Natural killer cell treated with Interleukin-12 subunit alpha and Interleukin-12 subunit beta and Interleukin-15 and Interleukin-18, amount 100 ng/mL, for 72 hours (primary cell): ENCODE measurements around the gene ISG20. TPM values are rescaled to one million over a fixed set of nuclear protein-coding genes. Genes with fewer than 3 reads are reported as not detected.

Source experiments
- ATAC-seq, 2 donors: fragments of 150-1000 bp; cut with Tn5 transposase in 1 of 2; sonication (Bioruptor Pico), chemical (Tn5 transposase) in 1 of 2; 2 replicates each; pipeline ENCODE4 v1.10.0; 2021
- DNase-seq: peaks from one replicate; pipeline ENCODE4 v3.0.0; 2022; ENCODE audit warnings: low spot score
- H3K27ac Mint-ChIP-seq, 2 donors: 1 replicate in 1 of 2; 2 replicates in 1 of 2; pipeline ENCODE4 v1.8.0; 2022; ENCODE audit warnings: mixed read lengths in 2 of 2, mild to moderate bottlenecking in 1 of 2, moderate library complexity in 1 of 2
- H3K27me3 Mint-ChIP-seq, 2 donors: 1 replicate in 1 of 2; 2 replicates in 1 of 2; pipeline ENCODE4 v1.8.0; 2022; ENCODE audit warnings: mixed read lengths in 2 of 2
- H3K36me3 Mint-ChIP-seq: one replicate; pipeline ENCODE4 v1.8.0; 2022; ENCODE audit warnings: mixed read lengths
- H3K4me1 Mint-ChIP-seq, 2 donors: 1 replicate in 1 of 2; 2 replicates in 1 of 2; pipeline ENCODE4 v1.8.0; 2022; ENCODE audit warnings: low read depth in 2 of 2, mixed read lengths in 2 of 2, mild to moderate bottlenecking in 1 of 2
- H3K4me3 Mint-ChIP-seq: one replicate; pipeline ENCODE4 v1.8.0; 2022; ENCODE audit warnings: mixed read lengths
- H3K9me3 Mint-ChIP-seq: 2 replicates; pipeline ENCODE4 v1.8.0; 2022; ENCODE audit warnings: mixed read lengths
- total RNA-seq, 2 donors: library from RNA; stranded (reverse); gene quantifications; one replicate each; pipeline ENCODE4 v1.2.3, GENCODE V29; 2022

ISG20 gene
- total RNA-seq = 10 to 100 TPM; 21.8 to 30.2 TPM

- no peaks in the 10 kb centered on the region for H3K9me3 Mint-ChIP-seq
- ATAC-seq = peak; percentile 93 to 94
- H3K27ac Mint-ChIP-seq = peak within 1 kb of the TSS; percentile 90 to 95
- peaks cover 63 to 66% of the 10 kb centered on the region in 2 donors for H3K4me1 Mint-ChIP-seq
- H3K27me3 Mint-ChIP-seq = no peaks in the 10 kb centered on the region
- H3K4me3 Mint-ChIP-seq = peak within 1 kb of the TSS; percentile 93
- H3K36me3 Mint-ChIP-seq = no peaks in the 10 kb centered on the region
- peak; percentile 96 for DNase-seq
Observed at GRCh38 chr15:88638626-88639372, at the start of gene ISG20. ISG20 (plus strand) TSS chr15:88639016; CDS start chr15:88639367, 351 bp downstream.

GRCh38 chr15:88590759-88591158 lies 48.1 kb upstream of the ISG20 start:
- H3K27me3 Mint-ChIP-seq = peaks cover 18 to 24% of the 10 kb centered on the region in 2 donors
- no peaks in the 10 kb centered on the region for H3K9me3 Mint-ChIP-seq
- no peak overlapping the region for H3K27ac Mint-ChIP-seq
- H3K36me3 Mint-ChIP-seq = no peaks in the 10 kb centered on the region
- DNase-seq = no peak
- ATAC-seq = no peak
- no peak overlapping the region for H3K4me3 Mint-ChIP-seq
- H3K4me1 Mint-ChIP-seq = no peaks in the 10 kb centered on the region

DNA sequence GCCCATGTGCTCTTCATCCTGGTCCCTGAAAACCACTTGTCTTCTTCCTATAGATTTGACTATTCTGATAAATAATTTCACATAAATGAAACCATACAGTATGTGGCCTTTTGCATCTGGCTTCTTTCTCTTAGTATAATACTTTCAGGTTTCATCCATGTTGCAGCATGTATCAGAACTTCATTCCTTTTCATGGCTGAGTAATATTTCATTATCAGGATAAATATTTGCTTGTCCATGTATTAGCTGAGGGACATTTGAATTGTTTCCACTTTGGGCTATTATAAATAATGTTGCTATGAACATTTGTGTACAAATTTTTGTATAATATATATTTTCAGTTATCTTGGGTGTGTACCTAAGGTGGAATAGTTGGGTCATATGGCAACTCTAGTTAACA lies 47.4 kb upstream of the ISG20 start:
- Mint-ChIP-seq H3K4me1 (no peaks in the 10 kb centered on the region), H3K27ac (no peak overlapping the region), H3K36me3 (no peaks in the 10 kb centered on the region), H3K4me3 (no peak overlapping the region), H3K9me3 (no peaks in the 10 kb centered on the region), H3K27me3 (peaks cover 18 to 21% of the 10 kb centered on the region in 2 donors)
- ATAC-seq (no peak), DNase-seq (no peak)

DNA sequence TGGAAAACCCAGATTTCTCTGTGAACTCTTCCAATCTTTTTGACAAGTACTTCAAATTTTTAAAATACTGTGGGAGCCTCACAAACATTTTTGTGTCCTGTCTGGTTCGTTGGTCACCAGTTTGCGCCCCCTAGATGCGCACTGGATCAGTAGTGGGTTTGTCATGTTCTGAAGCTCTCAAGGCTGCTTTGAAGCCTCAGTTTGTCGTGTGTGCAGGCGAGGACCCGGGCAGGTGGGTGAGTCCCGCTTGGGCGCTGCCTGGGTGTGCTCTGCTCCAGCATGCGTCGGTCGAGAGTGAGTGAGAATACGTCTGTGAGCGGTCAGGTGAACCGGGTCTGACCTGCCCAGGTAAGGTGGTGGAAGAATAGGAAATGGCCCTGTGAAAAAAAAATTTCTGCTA lies 34.9 kb upstream of the ISG20 start:
- H3K4me3 Mint-ChIP-seq = no peak overlapping the region
- no peak overlapping the region for H3K27ac Mint-ChIP-seq
- ATAC-seq = no peak
- H3K36me3 Mint-ChIP-seq = peaks cover 6% of the 10 kb centered on the region
- peaks cover 0 to 9% of the 10 kb centered on the region in 2 donors for H3K4me1 Mint-ChIP-seq
- H3K9me3 Mint-ChIP-seq = no peaks in the 10 kb centered on the region
- H3K27me3 Mint-ChIP-seq = peaks cover 50 to 65% of the 10 kb centered on the region in 2 donors
- DNase-seq = no peak

DNA sequence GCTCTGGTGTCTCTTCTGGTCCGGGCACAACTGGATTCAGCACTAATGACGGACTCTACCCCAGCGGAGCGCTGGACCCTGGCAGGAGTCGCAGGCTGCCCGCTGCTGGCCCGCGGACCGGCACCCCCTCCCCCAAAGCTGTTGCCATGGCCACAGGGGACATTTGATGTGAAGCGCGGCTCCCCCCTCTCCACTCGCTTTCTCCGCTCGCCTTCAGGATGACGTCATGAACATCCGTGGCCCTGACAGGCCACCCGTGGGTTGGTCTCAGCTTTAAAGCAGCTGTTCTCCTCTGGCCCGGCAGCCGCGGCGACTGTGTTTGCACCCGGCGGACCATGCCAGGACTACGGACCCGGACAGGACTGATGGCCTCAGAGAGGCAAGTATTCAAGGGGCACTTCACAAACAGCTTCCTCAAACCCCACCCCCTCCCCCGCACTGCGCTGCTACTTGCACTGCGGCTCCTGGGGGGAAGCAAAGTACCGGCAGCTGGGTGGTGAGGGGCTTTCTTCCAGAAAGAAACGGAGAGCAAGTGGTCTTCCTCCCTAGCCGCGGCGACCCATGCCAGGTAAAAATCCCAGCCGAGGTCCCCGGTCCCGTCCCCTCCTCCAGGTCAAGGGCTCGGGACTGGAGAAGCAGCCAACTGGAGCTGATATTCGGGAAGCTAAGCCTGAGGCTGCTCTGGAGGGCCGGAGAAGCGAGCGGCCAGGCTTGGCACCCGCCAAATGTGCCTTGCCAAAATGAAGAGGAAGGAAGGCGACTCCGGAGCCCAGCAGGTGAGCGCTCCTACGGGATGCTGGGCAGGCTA lies 34.2 kb upstream of the ISG20 start:
- DNase-seq (no peak), ATAC-seq (peak in 1 of 2 donors; percentile 13)

GRCh38 chr15:88605189-88606069 lies 33.4 kb upstream of the ISG20 start:
- peaks cover 57 to 70% of the 10 kb centered on the region in 2 donors for H3K27me3 Mint-ChIP-seq
- no peak overlapping the region for H3K4me3 Mint-ChIP-seq
- DNase-seq = no peak
- peak in 1 of 2 donors; percentile 57 for ATAC-seq
- H3K36me3 Mint-ChIP-seq = peaks cover 6% of the 10 kb centered on the region
- no peak overlapping the region for H3K27ac Mint-ChIP-seq
- no peaks in the 10 kb centered on the region for H3K9me3 Mint-ChIP-seq
- H3K4me1 Mint-ChIP-seq = peaks cover 0 to 9% of the 10 kb centered on the region in 2 donors

More for the DNA sequence above, 34.2 kb upstream of the ISG20 start:
- no peak overlapping the region for H3K4me3 Mint-ChIP-seq
- peaks cover 0 to 9% of the 10 kb centered on the region in 2 donors for H3K4me1 Mint-ChIP-seq
- peaks cover 6% of the 10 kb centered on the region for H3K36me3 Mint-ChIP-seq
- no peaks in the 10 kb centered on the region for H3K9me3 Mint-ChIP-seq
- no peak overlapping the region for H3K27ac Mint-ChIP-seq
- peaks cover 54 to 71% of the 10 kb centered on the region in 2 donors for H3K27me3 Mint-ChIP-seq

GRCh38 chr15:88606070-88606794 lies 32.6 kb upstream of the ISG20 start:
- Mint-ChIP-seq H3K9me3 (no peaks in the 10 kb centered on the region), H3K36me3 (peaks cover 6% of the 10 kb centered on the region), H3K27ac (no peak overlapping the region), H3K4me3 (no peak overlapping the region), H3K27me3 (peaks cover 64 to 73% of the 10 kb centered on the region in 2 donors), H3K4me1 (peaks cover 0 to 9% of the 10 kb centered on the region in 2 donors)
- no peak for DNase-seq
- ATAC-seq = no peak

GRCh38 chr15:88607951-88608350 lies 30.9 kb upstream of the ISG20 start:
- Mint-ChIP-seq H3K27me3 (peaks cover 65 to 70% of the 10 kb centered on the region in 2 donors), H3K4me3 (no peak overlapping the region), H3K4me1 (peaks cover under 1 to 9% of the 10 kb centered on the region in 2 donors), H3K36me3 (peaks cover 6% of the 10 kb centered on the region), H3K9me3 (no peaks in the 10 kb centered on the region), H3K27ac (no peak overlapping the region)
- ATAC-seq (no peak), DNase-seq (no peak)

- Mint-ChIP-seq H3K27me3 (peaks cover 65 to 68% of the 10 kb centered on the region in 2 donors), H3K9me3 (no peaks in the 10 kb centered on the region), H3K4me1 (peaks cover 4 to 9% of the 10 kb centered on the region in 2 donors), H3K4me3 (no peak overlapping the region), H3K27ac (no peak overlapping the region), H3K36me3 (peaks cover 6% of the 10 kb centered on the region)
- DNase-seq (no peak), ATAC-seq (no peak)
Observed at GRCh38 chr15:88608607-88609181, 30.1 kb upstream of the ISG20 start.

GRCh38 chr15:88609344-88610090 lies 29.3 kb upstream of the ISG20 start:
- Mint-ChIP-seq H3K4me1 (peaks cover 4 to 5% of the 10 kb centered on the region in 2 donors), H3K9me3 (no peaks in the 10 kb centered on the region), H3K36me3 (peaks cover 6% of the 10 kb centered on the region), H3K4me3 (no peak overlapping the region), H3K27ac (no peak overlapping the region), H3K27me3 (peaks cover 60 to 65% of the 10 kb centered on the region in 2 donors)
- ATAC-seq = no peak
- no peak for DNase-seq

DNA sequence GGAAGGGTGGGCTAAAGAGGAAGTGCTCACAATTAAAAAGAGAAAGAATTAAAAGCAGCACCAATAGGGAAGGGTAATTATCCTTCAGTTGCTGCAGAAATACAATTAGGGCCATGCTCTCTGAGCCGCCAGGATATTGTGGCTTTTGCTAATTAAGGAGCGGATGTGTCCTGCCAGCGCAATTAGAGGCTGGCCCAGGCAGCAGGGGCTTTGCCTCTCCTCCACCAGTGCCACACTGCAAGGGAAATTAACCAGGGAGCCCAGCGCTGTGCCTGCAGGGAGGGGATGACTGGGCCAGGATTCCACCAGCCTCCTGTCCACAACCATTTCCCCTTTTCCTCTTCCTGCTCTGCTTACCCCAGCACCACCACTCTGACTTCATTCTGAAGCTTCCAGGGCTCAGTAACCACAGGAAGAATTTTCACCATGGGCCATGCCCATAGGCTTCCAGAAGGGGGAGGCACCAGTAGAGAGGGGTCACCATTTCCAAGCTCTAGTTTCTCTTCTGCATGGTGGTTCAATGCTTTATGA lies 28.1 kb upstream of the ISG20 start:
- Mint-ChIP-seq H3K4me1 (peaks cover 3 to 4% of the 10 kb centered on the region in 2 donors), H3K27ac (no peak overlapping the region), H3K4me3 (no peak overlapping the region), H3K36me3 (peaks cover 6% of the 10 kb centered on the region), H3K9me3 (no peaks in the 10 kb centered on the region), H3K27me3 (peaks cover 53 to 61% of the 10 kb centered on the region in 2 donors)
- DNase-seq = no peak
- ATAC-seq = no peak
